GM12875 (cell line): ENCODE data around the gene KIAA1549.
"Not testable (repeated sequence)": the region's sequence is repeated elsewhere in the genome, so short reads cannot be mapped to it uniquely, and the experiment has no call there.

Experiments used
- H3K4me3 ChIP-seq: one replicate; pipeline ENCODE4 v1.5.1; 2011; ENCODE audit warnings: low read depth, low read length, control low read depth
- CTCF ChIP-seq: IDR thresholded peaks from 2 replicates; pipeline ENCODE4 v1.5.1; 2011; ENCODE audit warnings: low read depth, mild to moderate bottlenecking, control low read depth, inconsistent platforms, low read length, moderate library complexity, borderline replicate concordance; ENCODE audit not compliant: insufficient read depth

Gene KIAA1549

GRCh38 chr7:138980563-138981291 lies 462 bp downstream of the KIAA1549 start:
- no peak for TF ChIP-seq CTCF
- H3K4me3 ChIP-seq: peak overlapping the region; percentile 62

- TF ChIP-seq CTCF: no peak
- H3K4me3 ChIP-seq: no peak overlapping the region
Observed at GRCh38 chr7:138979988-138980562, 1.1 kb downstream of the KIAA1549 start.

- no peak overlapping the region for H3K4me3 ChIP-seq
Observed at GRCh38 chr7:138979226-138979979, 1.8 kb downstream of the KIAA1549 start.

DNA sequence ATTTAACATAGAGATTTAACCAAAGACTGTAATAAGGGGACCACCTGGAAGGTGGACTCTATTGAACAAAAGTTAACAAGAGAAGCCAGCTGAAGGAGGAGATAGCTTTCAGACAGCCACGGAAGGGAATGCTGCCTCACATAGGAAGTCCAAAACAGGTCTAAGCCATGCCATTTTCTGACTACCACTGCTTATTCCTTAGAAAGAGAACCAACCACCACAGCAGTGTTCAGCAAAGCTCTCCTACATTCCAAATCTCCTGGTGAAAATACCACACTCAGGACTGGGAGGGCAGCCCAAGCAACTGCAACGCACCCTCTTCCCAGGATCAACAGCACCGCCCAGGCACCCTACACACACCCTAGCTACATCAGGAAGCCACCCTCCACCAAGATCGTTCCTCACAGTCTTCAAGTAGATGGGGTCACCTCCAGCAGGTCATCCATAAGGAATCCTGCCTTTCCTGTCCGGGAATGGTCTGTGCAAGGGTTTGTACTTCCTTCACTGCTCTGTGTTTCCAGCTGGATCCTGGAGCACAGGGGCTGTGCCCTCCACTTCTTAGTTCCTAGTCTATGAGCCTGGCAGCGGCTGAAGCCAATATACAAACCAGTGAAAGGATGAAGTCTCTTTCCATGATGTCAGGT lies 2.5 kb downstream of the KIAA1549 start:
- no peak overlapping the region for H3K4me3 ChIP-seq
- TF ChIP-seq CTCF: no peak

More at GRCh38 chr7:138979226-138979979, 1.8 kb downstream of the KIAA1549 start:
- TF ChIP-seq CTCF: 0 out of 2 replicates have a peak, but pooled peaks have one; percentile 16

GRCh38 chr7:138976161-138976560 lies 5.0 kb downstream of the KIAA1549 start:
- not testable (repeated sequence) for H3K4me3 ChIP-seq

- no peak for TF ChIP-seq CTCF
- H3K4me3 ChIP-seq: no peak overlapping the region
Observed at GRCh38 chr7:138975343-138976104, 5.7 kb downstream of the KIAA1549 start.

DNA sequence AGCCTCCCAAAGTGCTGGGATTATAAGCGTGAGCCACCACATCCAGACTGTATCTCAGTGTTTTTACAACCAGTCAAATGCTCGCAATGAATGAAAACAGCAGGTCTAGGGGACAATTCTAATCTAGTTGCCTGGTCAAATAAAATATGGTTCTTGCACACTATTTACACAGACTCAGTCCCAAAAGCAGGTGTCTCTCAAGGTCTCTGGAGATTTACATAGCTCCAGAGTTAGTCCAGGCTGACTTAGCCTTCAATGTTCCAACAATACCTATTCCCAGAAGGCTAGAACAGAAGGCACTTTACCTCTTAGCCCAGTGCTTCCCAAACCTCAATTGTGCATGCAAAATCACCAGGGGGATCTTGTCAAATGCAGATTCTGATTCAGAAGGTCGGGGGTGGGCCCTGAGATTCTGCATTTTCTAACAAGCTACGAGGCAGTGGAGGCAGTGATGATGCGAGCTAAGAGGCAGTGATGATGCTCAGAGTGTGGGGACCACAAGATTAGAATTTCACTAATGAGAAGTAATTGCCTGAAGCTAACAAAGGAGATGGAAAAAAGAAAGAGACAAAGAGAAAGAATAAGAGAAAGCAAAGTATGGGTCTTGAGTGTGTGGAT lies 6.4 kb downstream of the KIAA1549 start:
- no peak overlapping the region for H3K4me3 ChIP-seq
- TF ChIP-seq CTCF: no peak
